Measurements from ENCODE around the gene MACROD1. TPM values are rescaled to one million over a fixed set of nuclear protein-coding genes. Genes with fewer than 3 reads are reported as not detected.

The MACROD1 gene
- total RNA-seq, 2 donors from 2014 or later = 50.7 to 59.0 TPM

- Histone ChIP-seq H3K4me1 (peaks cover 0 to 9% of the 10 kb centered on the region in 2 donors), H3K27me3 (no peaks in the 10 kb centered on the region), H3K4me3 (no peak overlapping the region), H3K36me3 (no peaks in the 10 kb centered on the region), H3K27ac (no peak overlapping the region), H3K9me3 (no peaks in the 10 kb centered on the region)
- DNase-seq (ENCODE audit: low spot score) = no peak
- TF ChIP-seq, protein P1, sequence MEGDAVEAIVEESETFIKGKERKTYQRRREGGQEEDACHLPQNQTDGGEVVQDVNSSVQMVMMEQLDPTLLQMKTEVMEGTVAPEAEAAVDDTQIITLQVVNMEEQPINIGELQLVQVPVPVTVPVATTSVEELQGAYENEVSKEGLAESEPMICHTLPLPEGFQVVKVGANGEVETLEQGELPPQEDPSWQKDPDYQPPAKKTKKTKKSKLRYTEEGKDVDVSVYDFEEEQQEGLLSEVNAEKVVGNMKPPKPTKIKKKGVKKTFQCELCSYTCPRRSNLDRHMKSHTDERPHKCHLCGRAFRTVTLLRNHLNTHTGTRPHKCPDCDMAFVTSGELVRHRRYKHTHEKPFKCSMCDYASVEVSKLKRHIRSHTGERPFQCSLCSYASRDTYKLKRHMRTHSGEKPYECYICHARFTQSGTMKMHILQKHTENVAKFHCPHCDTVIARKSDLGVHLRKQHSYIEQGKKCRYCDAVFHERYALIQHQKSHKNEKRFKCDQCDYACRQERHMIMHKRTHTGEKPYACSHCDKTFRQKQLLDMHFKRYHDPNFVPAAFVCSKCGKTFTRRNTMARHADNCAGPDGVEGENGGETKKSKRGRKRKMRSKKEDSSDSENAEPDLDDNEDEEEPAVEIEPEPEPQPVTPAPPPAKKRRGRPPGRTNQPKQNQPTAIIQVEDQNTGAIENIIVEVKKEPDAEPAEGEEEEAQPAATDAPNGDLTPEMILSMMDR (IDR thresholded peaks at IDR 0.05) = no peak
Measured at GRCh38 chr11:64098318-64098831, 67.5 kb downstream of the MACROD1 start.

DNA sequence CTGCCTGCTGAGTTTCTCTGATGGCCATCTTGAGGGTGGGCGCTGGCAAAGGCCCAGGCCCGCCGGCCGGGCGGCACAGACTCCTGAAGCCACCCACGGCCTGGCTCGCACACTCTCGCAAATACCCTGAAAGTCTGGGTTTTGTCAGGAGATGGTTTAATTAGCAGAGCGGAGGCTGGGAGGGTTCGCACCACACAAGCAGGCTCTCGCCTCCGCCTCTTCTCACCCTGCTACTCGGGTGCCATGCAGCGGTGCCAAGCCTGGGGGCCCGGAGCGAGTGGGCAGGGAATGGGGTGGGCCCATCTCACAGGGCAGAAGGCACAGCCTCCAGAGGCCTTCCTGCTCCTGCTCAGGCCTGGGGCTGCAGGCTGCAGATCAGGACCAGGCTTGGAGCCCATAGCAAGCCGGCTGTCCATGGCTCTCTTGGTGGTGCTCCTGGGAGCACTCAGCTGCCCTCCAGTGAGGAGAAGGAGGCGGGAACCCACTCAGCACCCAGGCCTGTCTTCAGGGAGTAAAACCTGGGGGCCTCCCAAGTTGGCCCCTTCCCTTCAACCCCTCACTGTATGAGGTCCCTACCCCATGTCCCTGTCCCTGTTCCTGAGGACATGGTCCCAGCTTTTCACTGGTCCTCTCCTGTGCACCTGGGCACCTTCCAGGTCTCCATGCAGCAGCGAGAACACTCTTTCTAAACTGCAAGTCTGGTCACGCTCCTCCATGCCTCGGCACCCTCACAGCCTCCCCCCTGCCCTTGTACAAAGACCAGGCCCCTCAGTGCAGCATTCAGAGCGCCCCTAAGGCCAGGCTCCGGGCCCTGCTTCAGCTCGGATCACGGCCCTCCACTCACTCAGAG lies 68.2 kb downstream of the MACROD1 start:
- no peak overlapping the region for H3K27ac ChIP-seq

DNA sequence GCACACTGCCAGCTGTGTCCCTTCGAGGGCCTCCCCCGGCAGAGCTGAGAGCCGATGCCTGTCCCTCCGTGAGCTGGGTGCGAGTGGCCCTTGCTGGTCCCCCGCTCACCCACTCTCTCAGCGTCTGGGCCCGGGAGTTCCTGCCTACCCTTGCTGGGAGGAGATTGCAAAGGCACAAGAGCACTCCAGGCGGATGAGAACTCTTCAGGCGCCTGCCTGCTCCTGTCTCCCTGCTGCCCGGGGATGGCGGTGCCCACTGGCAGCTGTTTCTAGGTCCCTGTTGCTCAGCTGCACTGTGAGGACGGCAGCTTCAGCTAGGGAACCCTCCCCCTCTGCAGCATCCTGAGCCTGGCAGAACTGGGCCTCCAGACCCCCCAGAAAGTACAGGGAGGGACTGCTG lies 69.1 kb downstream of the MACROD1 start:
- peaks cover 0 to 9% of the 10 kb centered on the region in 2 donors for H3K4me1 ChIP-seq
- no peaks in the 10 kb centered on the region for H3K36me3 ChIP-seq
- no peak for DNase-seq (ENCODE audit: low spot score)
- H3K27ac ChIP-seq = no peak overlapping the region
- TF ChIP-seq, protein P1 (IDR thresholded peaks at IDR 0.05) = no peak
- no peaks in the 10 kb centered on the region for H3K9me3 ChIP-seq
- H3K4me3 ChIP-seq = no peak overlapping the region
- H3K27me3 ChIP-seq = no peaks in the 10 kb centered on the region

More for the DNA sequence above, 68.2 kb downstream of the MACROD1 start:
- peaks cover 0 to 9% of the 10 kb centered on the region in 2 donors for H3K4me1 ChIP-seq
- H3K27me3 ChIP-seq = no peaks in the 10 kb centered on the region
- no peak for DNase-seq (ENCODE audit: low spot score)
- no peaks in the 10 kb centered on the region for H3K36me3 ChIP-seq
- TF ChIP-seq, protein P1 (IDR thresholded peaks at IDR 0.05) = no peak
- no peaks in the 10 kb centered on the region for H3K9me3 ChIP-seq
- H3K4me3 ChIP-seq = no peak overlapping the region

DNA sequence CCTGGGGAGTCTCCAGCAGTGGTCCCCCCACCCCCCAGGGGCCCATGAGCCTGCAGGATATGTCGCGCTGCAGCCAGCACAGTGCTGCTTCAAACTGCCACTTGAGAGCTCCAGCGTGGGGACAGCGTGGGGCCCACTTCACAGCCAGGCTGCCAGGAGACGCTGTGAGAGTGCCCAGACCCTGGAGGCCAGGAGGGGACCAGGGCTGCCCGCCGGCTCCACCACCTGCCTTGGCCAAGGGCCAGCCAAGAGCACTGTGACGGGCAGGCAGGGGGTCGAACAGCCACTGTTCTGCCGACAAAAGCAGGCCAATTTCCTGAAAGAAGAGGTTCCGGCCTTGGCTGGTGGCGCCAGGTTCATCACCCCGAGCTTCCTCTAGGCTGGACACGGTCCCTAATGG lies 70.0 kb downstream of the MACROD1 start:
- no peak overlapping the region for H3K27ac ChIP-seq
- H3K9me3 ChIP-seq = no peaks in the 10 kb centered on the region
- TF ChIP-seq, protein P1 (IDR thresholded peaks at IDR 0.05) = no peak
- no peaks in the 10 kb centered on the region for H3K27me3 ChIP-seq
- H3K36me3 ChIP-seq = no peaks in the 10 kb centered on the region
- peaks cover 0 to 9% of the 10 kb centered on the region in 2 donors for H3K4me1 ChIP-seq
- H3K4me3 ChIP-seq = no peak overlapping the region
- DNase-seq (ENCODE audit: low spot score) = no peak

DNA sequence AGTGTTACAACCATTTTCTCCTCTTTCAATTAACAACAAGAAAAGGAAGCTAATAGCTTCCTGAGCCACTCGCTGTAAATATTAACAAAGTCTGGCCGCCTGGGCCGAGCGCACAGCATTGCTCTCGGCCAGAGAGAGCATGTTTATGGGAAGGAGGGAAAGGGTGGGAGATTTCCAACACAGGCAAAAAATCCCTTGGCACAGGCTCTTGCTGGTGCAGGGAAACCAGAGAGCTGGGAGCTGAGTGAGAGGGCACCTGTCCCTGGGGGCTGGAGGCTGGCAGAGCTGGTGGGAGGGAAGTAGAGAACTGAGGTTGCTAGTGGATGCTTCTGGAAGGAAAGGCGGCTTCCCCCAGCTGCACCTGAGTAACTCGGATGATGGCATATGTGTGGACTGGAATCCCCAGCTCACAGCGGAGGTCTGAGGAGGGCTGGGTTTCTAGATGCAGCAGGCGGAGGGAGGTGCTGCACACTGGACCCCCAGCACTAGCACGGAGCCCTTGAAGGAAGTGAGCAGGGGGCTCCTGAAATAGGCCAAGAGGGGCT lies 70.6 kb downstream of the MACROD1 start:
- Histone ChIP-seq H3K36me3 (no peaks in the 10 kb centered on the region), H3K4me3 (no peak overlapping the region), H3K4me1 (peaks cover 0 to 9% of the 10 kb centered on the region in 2 donors), H3K27me3 (no peaks in the 10 kb centered on the region), H3K27ac (no peak overlapping the region), H3K9me3 (no peaks in the 10 kb centered on the region)
- TF ChIP-seq, protein P1 (IDR thresholded peaks at IDR 0.05) = no peak
- no peak for DNase-seq (ENCODE audit: low spot score)
